Activated CD4-positive, alpha-beta T cell treated with anti-CD3 and anti-CD28 coated beads for 36 hours (primary cell): ENCODE data around the gene ZNF585A. TPM values are rescaled to one million over a fixed set of nuclear protein-coding genes. Genes with fewer than 3 reads are reported as not detected.
"Not testable (repeated sequence)": the region's sequence is repeated elsewhere in the genome, so short reads cannot be mapped to it uniquely, and the experiment has no call there.

ENCODE experiments used
- ATAC-seq: fragments of 200-7000 bp; cut with Tn5 transposase; one replicate; pipeline ENCODE4 v1.10.0; 2021; ENCODE audit warnings: mild to moderate bottlenecking, moderate library complexity
- CTCF ChIA-PET: fragments of 350-600 bp; sonication (Branson Sonifier 250); formaldehyde crosslinking; loops from one replicate; lab custom pipeline; 2021; ENCODE audit warnings: antibody characterized with exemption; lab: Charles Lee
- POLR2A ChIA-PET: fragments of 350-600 bp; sonication (Branson Sonifier 250); formaldehyde crosslinking; loops from one replicate; lab custom pipeline; 2021; ENCODE audit warnings: antibody characterized with exemption, inconsistent platforms; lab: Charles Lee
- DNase-seq: peaks from one replicate; pipeline ENCODE4 v3.0.0-alpha.2; 2020
- H3K27ac Mint-ChIP-seq: one replicate; pipeline ENCODE4 v1.8.0; 2021; ENCODE audit warnings: mixed read lengths
- H3K27me3 Mint-ChIP-seq: one replicate; pipeline ENCODE4 v1.8.0; 2021; ENCODE audit warnings: mixed read lengths
- H3K36me3 Mint-ChIP-seq: one replicate; pipeline ENCODE4 v1.8.0; 2021; ENCODE audit warnings: low read depth, mixed read lengths
- H3K4me1 Mint-ChIP-seq: one replicate; pipeline ENCODE4 v1.8.0; 2021; ENCODE audit warnings: mixed read lengths
- H3K4me3 Mint-ChIP-seq: one replicate; pipeline ENCODE4 v1.8.0; 2021; ENCODE audit warnings: mild to moderate bottlenecking, moderate library complexity, mixed read lengths
- H3K9me3 Mint-ChIP-seq: one replicate; pipeline ENCODE4 v1.8.0; 2021; ENCODE audit warnings: low read depth, mixed read lengths
- intact Hi-C, 2 experiments: fragments of 100-400 bp; cut with DNase I in 1 of 2; cut with micrococcal nuclease in 1 of 2; formaldehyde crosslinking; loops; one replicate each; pipeline versions ENCODE4 v1.14.2 to v1.15.1; 2022 to 2024; cut with DNase I, micrococcal nuclease
- total RNA-seq, 2 experiments: library from RNA; stranded (reverse); gene quantifications; one replicate each; pipeline ENCODE4 v1.2.3, GENCODE V29; 2021

ZNF585A gene
- total RNA-seq, 2 experiments from 2014 or later: 8.7 to 9.8 TPM

GRCh38 chr19:37165635-37166034, 6.9 kb downstream of the ZNF585A start:
- H3K36me3 Mint-ChIP-seq: peaks cover 84% of the 10 kb centered on the region
- CTCF ChIA-PET: interaction anchor here (0.7 kb wide), 1 partner anchor 41 kb away, joined by 4 read pairs; no protein-coding TSS in a partner anchor
- ATAC-seq (no peak), DNase-seq (no peak)
- H3K4me3 Mint-ChIP-seq: no peak overlapping the region
- intact Hi-C loops: no loop called here
- POLR2A ChIA-PET: no interaction called here
- no peaks in the 10 kb centered on the region for H3K27me3 Mint-ChIP-seq
- no peaks in the 10 kb centered on the region for H3K4me1 Mint-ChIP-seq
- peaks cover 46% of the 10 kb centered on the region for H3K9me3 Mint-ChIP-seq
- H3K27ac Mint-ChIP-seq: no peak overlapping the region

DNA sequence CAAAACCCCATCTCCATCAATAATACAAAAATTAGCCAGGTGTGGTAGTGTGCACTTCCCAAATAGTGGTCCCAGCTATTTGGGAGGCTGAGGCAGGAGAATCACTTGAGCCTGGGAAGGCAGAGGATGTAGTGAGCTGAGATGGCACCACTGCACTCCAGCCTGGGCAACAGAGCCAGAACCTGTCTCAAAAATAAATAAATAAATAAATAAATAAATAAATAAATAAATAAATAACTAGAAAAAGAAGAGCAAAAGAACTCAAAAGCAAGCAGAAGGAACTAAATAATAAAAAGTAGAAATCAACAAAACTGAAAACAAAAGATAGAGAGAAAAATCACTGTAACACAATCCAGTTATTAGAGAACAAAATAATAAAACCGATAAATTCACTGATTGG, 12.3 kb downstream of the ZNF585A start:
- no peak for DNase-seq
- ATAC-seq: no peak
- no peak overlapping the region for H3K4me3 Mint-ChIP-seq
- no peak overlapping the region for H3K27ac Mint-ChIP-seq
- H3K9me3 Mint-ChIP-seq: peaks cover 45% of the 10 kb centered on the region
- ChIA-PET POLR2A (no interaction called here), CTCF (no interaction called here)
- H3K36me3 Mint-ChIP-seq: peaks cover 90% of the 10 kb centered on the region
- H3K4me1 Mint-ChIP-seq: no peaks in the 10 kb centered on the region
- intact Hi-C loops: no loop called here
- no peaks in the 10 kb centered on the region for H3K27me3 Mint-ChIP-seq

DNA sequence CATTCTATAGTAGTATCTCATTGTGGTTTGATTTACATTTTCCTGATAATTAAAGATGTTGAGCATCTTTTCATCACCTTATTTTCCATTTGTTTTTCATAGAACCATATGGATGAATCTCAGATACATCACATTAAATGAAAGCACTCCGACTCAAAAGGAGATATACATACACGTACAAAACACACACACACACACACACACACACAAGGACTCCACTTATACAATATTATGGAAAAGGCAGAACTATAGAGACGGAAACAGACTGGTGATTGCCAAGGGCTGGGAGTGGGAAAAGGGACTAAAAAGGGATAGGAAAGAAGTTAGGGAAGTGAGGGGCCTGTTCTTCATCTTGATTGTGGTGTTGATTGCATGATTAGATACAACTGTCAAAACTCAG, 24.3 kb downstream of the ZNF585A start:
- ATAC-seq: no peak
- no peak overlapping the region for H3K4me3 Mint-ChIP-seq
- H3K27me3 Mint-ChIP-seq: no peaks in the 10 kb centered on the region
- peaks cover 61% of the 10 kb centered on the region for H3K36me3 Mint-ChIP-seq
- ChIA-PET POLR2A (no interaction called here), CTCF (no interaction called here)
- intact Hi-C loops: no loop called here
- no peaks in the 10 kb centered on the region for H3K4me1 Mint-ChIP-seq
- peaks cover 60% of the 10 kb centered on the region for H3K9me3 Mint-ChIP-seq
- DNase-seq: no peak
- no peak overlapping the region for H3K27ac Mint-ChIP-seq

DNA sequence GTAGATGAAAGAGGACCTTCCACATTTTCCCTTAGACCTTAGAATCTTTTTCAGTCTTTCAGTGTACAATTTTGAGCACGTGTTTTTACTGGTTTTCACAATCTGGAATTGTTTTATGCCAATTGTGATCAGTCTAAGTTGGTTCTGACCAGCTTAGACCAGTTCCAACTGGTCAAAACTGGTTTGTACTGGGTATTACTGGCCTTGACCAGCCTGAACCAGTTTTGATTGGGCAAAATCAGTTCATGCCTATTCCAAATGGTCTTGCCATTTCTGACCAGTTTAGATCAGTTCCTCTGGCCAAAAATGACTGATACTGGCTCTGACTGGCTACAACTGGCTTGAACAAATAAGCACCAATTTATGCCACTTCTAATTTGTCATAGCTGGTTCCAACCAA, 36.4 kb downstream of the ZNF585A start:
- H3K27ac Mint-ChIP-seq: no peak overlapping the region
- no peak for DNase-seq
- no peaks in the 10 kb centered on the region for H3K4me1 Mint-ChIP-seq
- H3K36me3 Mint-ChIP-seq: peaks cover 47% of the 10 kb centered on the region
- intact Hi-C loops: no loop called here
- no peak overlapping the region for H3K4me3 Mint-ChIP-seq
- POLR2A ChIA-PET: no interaction called here
- peaks cover 64% of the 10 kb centered on the region for H3K9me3 Mint-ChIP-seq
- no peaks in the 10 kb centered on the region for H3K27me3 Mint-ChIP-seq
- ATAC-seq: no peak
- CTCF ChIA-PET: no interaction called here

GRCh38 chr19:37128821-37129177, 43.7 kb downstream of the ZNF585A start:
- peaks cover 74% of the 10 kb centered on the region for H3K9me3 Mint-ChIP-seq
- peaks cover 80% of the 10 kb centered on the region for H3K36me3 Mint-ChIP-seq
- intact Hi-C loops: no loop called here
- H3K27ac Mint-ChIP-seq: no peak overlapping the region
- H3K4me1 Mint-ChIP-seq: no peaks in the 10 kb centered on the region
- no peak for ATAC-seq
- CTCF ChIA-PET: no interaction called here
- H3K4me3 Mint-ChIP-seq: no peak overlapping the region
- POLR2A ChIA-PET: no interaction called here
- H3K27me3 Mint-ChIP-seq: no peaks in the 10 kb centered on the region
- no peak for DNase-seq

DNA sequence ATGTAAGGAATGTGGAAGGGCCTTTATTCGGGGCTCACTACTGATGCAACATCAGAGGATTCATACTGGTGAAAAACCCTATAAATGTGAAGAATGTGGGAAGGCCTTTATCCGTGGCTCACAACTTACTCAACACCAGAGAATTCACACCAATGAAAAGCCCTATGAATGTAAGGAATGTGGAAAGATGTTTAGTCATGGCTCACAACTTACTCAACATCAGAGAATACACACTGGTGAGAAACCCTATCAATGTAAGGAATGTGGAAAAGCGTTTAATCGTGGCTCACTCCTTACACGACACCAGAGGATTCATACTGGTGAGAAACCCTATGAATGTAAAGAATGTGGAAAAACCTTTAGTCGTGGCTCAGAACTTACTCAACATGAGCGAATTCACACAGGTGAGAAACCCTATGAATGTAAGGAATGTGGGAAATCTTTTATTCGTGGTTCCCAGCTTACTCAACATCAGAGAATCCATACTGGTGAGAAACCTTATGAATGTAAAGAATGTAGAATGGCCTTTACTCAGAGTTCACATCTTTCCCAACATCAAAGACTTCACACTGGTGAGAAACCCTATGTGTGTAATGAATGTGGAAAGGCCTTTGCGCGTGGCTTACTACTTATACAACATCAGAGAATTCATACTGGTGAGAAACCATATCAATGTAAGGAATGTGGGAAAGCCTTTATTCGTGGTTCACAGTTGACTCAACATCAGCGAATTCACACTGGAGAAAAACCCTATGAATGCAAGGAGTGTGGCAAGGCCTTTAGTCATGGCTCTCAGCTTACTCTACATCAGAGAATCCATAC, 44.3 kb downstream of the ZNF585A start:
- Mint-ChIP-seq H3K4me3 (no peak overlapping the region), H3K27ac (no peak overlapping the region), H3K27me3 (no peaks in the 10 kb centered on the region), H3K36me3 (peaks cover 77% of the 10 kb centered on the region), H3K4me1 (no peaks in the 10 kb centered on the region), H3K9me3 (peaks cover 70% of the 10 kb centered on the region)
- POLR2A ChIA-PET: no interaction called here
- ATAC-seq (no peak), DNase-seq (no peak)
- CTCF ChIA-PET: no interaction called here
- intact Hi-C loops: no loop called here

- H3K4me1 Mint-ChIP-seq, H3K27ac Mint-ChIP-seq, CTCF ChIA-PET, H3K4me3 Mint-ChIP-seq, DNase-seq, H3K27me3 Mint-ChIP-seq, POLR2A ChIA-PET, intact Hi-C loops, ATAC-seq: not testable (repeated sequence)
- peaks cover 57% of the 10 kb centered on the region for H3K36me3 Mint-ChIP-seq
- peaks cover 51% of the 10 kb centered on the region for H3K9me3 Mint-ChIP-seq
Observed at GRCh38 chr19:37122093-37122492, 50.4 kb downstream of the ZNF585A start.

DNA sequence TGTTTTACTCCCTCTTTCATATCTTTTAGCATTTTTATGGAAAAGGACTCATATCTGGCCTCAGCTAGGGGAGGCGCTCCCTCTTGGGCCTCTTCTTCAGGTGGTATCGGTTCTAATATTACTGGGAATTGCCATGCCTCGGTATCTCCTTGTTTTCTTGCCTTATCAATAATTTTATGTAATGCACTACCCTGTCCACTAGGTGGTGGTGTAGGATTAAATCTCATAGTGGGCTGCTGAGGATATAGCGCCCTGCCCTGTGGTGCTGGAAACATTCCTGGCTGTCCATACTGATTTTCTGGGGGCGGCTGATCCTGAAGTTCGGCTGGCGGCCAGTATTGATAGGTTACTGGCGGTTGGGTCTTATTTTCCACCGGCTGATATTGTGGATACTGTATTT, 58.5 kb downstream of the ZNF585A start:
- Mint-ChIP-seq H3K27ac (no peak overlapping the region), H3K27me3 (no peaks in the 10 kb centered on the region), H3K9me3 (peaks cover 66% of the 10 kb centered on the region), H3K36me3 (peaks cover 88% of the 10 kb centered on the region), H3K4me3 (no peak overlapping the region), H3K4me1 (no peaks in the 10 kb centered on the region)
- DNase-seq (no peak), ATAC-seq (no peak)
- ChIA-PET CTCF (no interaction called here), POLR2A (interaction anchor here (0.6 kb wide), 1 partner anchor 792 kb away, joined by 6 read pairs; the partner anchor contains the start of gene WDR87)
- intact Hi-C loops: no loop called here

DNA sequence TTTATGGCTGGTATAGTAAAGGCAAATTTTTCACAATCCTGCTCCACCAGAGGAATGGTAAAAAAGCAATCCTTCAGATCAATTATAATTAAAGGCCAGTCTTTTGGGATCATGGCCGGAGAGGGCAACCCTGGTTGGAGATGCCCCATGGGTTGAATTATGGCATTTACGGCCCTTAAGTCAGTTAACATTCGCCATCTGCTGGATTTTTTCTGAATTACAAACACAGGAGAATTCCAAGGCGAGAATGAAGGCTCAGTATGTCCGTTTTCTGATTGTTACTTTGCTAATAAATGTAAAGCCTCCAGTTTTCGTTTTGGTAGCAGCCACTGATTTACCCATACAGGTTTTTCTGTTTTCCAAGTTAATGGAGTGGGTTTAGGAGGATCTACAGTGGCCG, 60.7 kb downstream of the ZNF585A start:
- ATAC-seq, POLR2A ChIA-PET, H3K27me3 Mint-ChIP-seq, H3K4me3 Mint-ChIP-seq, H3K27ac Mint-ChIP-seq, DNase-seq, H3K4me1 Mint-ChIP-seq, CTCF ChIA-PET: not testable (repeated sequence)
- peaks cover 81% of the 10 kb centered on the region for H3K9me3 Mint-ChIP-seq
- intact Hi-C loops: loop anchor here in 1 of 2 experiments (1.0 kb wide), 1 partner anchor 138 kb away; no protein-coding TSS in a partner anchor
- peaks cover 99% of the 10 kb centered on the region for H3K36me3 Mint-ChIP-seq

DNA sequence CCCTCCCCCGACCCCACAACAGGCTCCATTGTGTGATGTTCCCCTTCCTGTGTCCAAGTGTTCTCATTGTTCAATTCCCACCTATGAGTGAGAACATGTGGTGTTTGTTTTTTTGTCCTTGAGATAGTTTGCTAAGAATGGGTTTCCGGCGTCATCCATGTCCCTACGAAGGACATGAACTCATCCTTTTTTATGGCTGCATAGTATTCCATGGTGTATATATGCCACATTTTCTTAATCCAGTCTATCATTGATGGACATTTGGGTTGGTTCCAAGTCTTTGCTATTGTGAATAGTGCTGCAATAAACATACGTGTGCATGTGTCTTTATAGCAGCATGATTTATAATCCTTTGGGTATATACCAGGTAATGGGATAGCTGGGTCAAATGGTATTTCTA, 68.4 kb downstream of the ZNF585A start:
- peaks cover 95% of the 10 kb centered on the region for H3K36me3 Mint-ChIP-seq
- CTCF ChIA-PET, H3K27ac Mint-ChIP-seq, H3K27me3 Mint-ChIP-seq, H3K4me3 Mint-ChIP-seq, intact Hi-C loops, ATAC-seq, DNase-seq, POLR2A ChIA-PET, H3K4me1 Mint-ChIP-seq: not testable (repeated sequence)
- peaks cover 65% of the 10 kb centered on the region for H3K9me3 Mint-ChIP-seq

GRCh38 chr19:37098570-37098969, 73.9 kb downstream of the ZNF585A start:
- Mint-ChIP-seq H3K4me1 (no peaks in the 10 kb centered on the region), H3K27me3 (no peaks in the 10 kb centered on the region), H3K4me3 (no peak overlapping the region), H3K36me3 (peaks cover 94% of the 10 kb centered on the region), H3K27ac (no peak overlapping the region), H3K9me3 (peaks cover 42% of the 10 kb centered on the region)
- DNase-seq: no peak
- ChIA-PET CTCF (interaction anchor here (0.7 kb wide), 1 partner anchor 132 kb away, joined by 3 read pairs; no protein-coding TSS in a partner anchor), POLR2A (no interaction called here)
- intact Hi-C loops: no loop called here
- ATAC-seq: no peak

- intact Hi-C loops: no loop called here
- H3K4me3 Mint-ChIP-seq: no peak overlapping the region
- peaks cover 96% of the 10 kb centered on the region for H3K36me3 Mint-ChIP-seq
- CTCF ChIA-PET: no interaction called here
- POLR2A ChIA-PET: no interaction called here
- ATAC-seq (no peak), DNase-seq (no peak)
- H3K9me3 Mint-ChIP-seq: peaks cover 37% of the 10 kb centered on the region
- H3K27ac Mint-ChIP-seq: no peak overlapping the region
- no peaks in the 10 kb centered on the region for H3K27me3 Mint-ChIP-seq
- H3K4me1 Mint-ChIP-seq: no peaks in the 10 kb centered on the region
Observed at GRCh38 chr19:37095859-37096258, 76.6 kb downstream of the ZNF585A start.
